ENCODE measurements around the gene WDR27.

The WDR27 gene

DNA sequence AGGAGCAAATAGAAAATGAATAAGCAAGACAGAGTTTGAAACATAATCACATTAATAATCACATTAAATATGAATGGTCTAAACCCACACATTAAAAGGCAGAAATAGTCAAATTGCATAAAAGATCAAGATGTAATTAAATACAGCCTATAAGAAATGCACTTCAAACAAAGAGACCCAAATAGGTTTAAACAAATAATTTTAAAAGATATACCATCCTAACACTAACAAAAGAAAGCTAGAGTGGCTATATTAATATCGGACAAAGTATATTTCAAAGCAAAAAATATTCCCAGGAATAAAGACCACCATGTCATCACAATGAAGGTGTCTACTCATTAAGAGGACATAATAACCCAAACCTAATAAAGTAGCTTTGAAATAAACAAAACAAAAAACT, 140.2 kb downstream of the WDR27 start:
- DNase-seq (ENCODE audit: low spot score): no peak

DNA sequence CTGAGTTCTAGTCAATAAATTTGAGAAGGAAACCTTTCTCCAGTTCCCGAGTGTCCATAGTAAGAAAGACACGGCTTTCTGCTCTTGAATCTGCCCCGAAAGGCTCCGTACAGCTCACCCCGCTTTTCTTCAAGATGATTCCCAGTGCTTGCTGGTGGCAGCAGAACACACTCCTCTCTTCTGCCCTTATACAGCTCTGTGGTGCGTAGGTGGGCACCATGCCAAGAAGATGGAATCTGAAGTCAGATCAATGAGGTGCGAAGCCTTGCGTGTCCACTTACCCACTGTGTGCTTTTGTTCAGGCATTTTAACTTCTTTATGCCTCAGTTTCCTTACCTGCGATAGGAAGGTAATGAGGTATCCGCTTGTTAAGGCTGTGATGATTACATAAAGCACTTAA, 142.2 kb downstream of the WDR27 start:
- DNase-seq (ENCODE audit: low spot score): no peak

DNA sequence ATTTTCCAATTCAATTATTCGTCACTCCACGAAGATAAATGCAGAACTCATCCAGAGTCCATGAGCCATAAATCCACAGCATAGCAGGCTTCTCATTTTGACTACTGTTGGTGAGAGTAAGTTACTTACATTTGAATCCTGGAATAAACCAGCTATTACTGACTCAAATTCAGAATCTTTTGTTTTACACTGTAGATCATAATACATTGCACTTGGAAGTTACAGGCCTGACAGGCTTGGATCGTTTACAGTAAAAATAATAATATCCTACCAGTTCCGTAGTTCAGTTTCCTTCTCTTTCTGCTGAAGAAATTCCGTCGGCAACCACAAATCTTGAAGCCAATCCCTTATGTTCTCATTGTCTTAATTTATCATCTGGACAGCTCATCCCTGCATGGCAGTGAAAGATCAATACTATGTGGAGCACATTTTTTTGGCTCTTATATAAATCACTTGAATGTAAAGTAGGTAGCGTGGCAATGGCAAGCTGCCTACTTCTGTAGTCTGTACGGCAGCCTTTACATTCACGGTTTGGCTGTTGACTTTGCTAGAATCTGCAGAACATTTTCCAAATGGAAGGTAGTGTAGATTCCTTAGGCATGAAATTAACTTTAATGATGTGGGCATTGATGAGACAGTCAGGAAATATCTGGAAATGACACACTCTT, 142.9 kb downstream of the WDR27 start:
- no peak for DNase-seq (ENCODE audit: low spot score)

DNA sequence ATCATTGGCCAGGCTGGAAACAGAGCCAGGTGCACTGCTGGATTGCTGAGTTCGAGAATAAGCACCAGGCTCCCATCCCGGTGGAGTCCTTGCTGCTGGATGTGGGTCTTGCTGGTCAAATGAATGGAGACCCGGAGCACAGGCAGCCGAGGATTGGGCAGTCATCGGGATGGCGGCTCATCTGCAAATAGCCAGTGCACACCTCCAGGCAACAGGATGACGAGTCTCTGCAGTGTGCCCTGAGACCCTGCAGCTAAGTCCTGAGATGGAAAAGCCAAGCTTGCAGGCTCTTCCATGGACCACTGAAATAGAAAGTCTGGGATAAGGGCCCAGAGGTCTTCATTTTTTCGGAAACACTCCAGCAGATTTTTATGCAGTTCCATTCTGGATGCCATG, 143.5 kb downstream of the WDR27 start:
- DNase-seq (ENCODE audit: low spot score): no peak

DNA sequence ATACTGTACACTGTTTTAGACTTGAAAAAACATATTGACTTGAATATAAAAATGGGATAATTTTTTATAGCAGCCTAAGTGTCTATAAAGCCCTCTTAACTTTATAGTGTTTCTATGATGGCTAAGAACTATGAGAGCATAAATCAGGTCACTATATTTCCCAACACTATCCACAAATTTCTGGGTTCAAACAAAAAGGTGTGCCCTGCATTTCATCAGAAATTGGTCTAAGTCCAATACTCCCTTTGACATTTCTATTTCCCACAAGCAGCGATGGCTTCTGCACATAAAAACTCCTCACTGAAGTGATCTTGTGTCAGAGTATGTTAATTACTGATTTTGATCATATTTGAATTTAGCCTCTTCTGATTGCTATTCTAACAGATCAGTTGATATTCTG, 143.9 kb downstream of the WDR27 start:
- no peak for DNase-seq (ENCODE audit: low spot score)

DNA sequence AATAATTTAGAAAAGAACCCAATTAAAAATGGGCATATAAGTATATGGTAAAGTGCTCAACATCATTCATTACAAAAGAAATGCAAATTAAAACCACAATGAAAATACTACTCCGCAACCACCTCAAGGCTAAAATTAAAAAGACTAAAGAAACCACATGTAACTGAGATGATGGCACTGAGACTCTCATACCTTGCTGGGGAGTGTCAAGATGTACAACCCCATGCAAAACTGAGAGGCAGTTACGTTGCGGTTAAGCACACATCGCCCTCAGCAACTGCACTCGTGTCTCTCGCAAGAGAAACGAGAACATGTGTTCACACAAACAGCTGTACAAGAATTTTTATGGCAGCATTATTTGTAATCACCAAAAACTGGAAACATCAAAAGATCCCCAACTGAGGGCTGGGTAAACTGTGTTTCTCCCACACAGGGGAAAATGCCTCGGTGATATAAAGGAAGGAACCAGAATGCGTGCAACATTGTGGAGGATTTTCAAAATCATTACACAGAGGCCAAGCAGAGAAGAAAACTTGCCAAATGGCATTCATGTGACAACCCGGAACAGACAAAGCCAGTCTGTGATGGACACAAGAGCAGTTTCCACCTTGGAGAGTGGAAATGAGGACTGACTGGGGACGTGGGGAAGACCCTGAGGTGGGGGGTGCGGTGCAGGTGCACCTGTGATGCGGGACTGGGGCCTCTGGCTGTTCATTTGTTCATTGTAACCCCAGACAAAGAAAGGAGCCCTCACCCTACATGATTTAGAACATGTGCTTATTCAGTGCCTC, 144.9 kb downstream of the WDR27 start:
- DNase-seq (ENCODE audit: low spot score): peak; percentile 45

DNA sequence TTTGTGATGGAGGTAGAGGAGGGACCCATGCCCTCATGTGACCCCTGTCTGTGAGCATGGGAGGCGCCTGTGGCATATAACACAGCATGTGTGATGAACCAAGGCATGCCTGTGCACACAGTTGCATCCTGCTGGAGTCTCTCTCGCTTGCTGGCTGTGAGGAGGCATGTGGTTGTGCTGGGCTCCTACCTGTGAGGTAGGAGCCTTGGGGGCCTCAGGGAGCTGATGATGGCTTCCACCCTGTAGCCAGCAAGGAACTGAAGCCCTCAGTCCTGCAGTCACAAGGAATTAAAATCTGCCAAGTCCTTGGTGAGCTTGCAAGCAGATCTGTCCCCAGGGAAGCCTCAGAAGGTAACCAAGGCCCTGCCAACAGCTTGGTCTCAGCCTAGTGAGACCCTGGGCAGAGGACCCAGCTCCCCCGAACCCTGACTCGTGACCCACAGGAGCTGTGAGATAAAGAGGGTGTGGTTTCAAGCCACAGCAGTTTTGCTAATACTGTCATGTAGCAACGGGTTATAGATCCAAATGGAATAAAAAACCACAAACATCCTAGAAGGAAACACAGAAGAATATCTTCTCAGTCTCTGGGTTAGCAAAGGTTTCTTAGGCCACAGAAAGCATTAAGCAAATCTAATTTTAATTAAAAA, 145.7 kb downstream of the WDR27 start:
- DNase-seq (ENCODE audit: low spot score): no peak

DNA sequence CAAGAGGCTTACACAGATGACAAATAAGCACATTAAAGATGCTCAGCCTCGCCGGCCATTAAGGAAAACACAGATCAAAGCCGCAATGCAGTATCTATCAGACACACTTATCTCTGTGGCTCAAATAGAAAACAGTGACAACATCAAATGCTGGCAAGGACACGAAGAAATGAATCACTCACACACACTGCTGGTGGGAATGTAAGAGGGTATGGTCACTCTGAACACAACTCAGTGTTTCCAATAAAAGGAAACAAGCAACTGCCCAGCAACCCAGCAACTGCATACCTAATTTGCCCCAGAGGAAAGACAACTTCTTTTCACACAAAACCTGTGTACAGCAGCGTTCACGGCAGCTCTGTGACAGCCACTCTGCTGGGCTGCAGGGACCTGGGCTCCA, 155.8 kb downstream of the WDR27 start:
- DNase-seq (ENCODE audit: low spot score): no peak

DNA sequence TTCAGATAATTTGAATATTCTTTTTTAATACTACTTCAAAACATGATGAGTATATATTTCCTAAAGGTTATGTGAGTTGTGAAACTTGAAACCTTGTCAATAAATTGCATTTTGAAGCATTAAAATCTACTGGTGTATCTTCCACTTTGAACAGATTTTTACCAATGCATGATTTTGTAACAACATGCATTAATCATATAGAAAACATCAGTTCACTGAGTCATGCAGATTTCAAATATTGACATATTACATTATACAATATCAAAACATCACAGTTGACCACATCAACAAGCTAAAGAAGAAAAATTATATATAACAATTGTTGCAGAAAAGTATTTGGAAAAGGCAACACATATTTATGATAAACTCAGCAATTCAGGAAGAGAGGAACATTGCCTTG, 158.1 kb downstream of the WDR27 start:
- no peak for DNase-seq (ENCODE audit: low spot score)

DNA sequence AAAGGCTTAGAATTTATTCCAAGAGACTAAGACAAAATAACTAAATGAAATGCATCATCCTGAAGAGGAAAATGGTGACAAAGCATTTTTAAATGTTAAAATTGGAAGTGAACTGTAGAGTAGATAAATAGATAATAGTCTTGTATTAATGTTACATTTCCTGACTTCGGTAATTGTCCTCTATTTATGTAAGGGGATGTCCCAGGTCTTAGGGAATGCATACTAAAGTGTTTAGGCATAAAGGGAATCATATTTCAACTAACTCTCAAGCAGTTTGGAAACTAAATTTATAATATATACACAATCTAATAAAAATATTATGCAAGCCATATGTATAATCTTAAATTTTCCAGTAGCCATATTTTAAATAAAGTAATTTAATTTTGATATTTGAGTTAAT, 159.3 kb downstream of the WDR27 start:
- no peak for DNase-seq (ENCODE audit: low spot score)

DNA sequence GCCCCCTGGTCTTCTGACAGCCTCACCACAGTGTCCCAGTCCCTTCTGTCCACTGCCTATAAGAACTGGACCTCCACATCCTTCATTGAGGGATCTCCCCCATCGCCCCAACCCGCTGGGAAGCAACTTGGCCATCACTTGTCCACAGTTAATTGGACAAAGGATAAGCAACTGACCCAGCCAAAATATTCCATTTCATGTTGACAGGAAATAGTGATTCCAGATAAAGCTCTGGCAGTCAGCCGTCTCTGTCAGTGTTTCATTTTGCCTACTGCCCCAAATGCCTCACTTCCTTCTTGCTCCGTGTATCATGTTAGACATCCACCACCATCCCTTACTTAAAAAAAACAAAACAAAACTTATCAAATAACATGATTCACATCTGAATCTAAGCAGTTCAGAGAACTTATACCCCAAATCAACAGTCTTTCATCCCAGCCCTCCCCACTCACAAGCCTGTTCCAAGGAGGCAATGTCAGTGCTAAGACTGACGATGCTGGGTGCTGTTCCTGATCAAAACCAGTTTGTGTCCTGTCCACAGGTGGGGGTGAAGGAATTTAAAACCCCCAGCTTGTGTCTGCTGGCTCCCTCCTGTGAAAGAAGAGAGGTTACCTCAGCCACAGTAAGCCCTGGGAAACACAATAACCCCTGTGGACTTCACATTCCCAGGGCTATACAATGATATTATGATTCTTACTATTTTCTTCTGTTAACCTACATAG, 162.5 kb downstream of the WDR27 start:
- no peak for DNase-seq (ENCODE audit: low spot score)

DNA sequence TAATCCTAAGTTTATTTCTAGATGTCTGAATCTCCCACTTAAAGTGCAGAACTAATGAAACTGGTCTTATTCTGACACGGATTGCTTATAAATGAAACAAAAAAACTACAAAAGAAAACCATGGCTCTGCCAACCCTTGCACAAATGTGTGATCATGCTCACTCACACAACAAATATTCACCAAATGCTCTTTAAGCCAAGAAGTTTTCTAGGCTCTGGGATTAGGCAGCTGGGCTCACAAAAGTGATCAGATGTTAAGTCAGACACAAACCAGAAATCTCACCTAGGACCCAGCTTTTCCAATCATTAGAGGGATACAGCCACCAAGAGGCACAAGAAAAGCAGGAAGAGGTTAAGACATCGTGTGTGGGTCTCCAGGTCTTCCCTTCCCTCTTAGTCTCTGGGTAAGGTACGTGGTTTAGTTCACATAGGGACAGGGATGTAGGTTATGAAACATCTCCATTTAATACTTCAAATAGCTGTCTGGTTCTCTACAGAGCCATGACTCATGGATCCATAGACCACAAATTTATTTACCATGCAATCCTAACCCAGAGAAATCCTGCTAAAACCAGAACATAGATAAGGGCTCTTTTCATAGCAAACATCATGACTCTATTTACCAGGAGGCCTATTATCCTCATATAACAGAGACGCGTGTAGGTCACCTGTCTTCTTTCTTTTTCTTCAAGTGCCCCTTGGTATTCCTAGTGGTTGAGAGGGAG, 165.2 kb downstream of the WDR27 start:
- no peak for DNase-seq (ENCODE audit: low spot score)

DNA sequence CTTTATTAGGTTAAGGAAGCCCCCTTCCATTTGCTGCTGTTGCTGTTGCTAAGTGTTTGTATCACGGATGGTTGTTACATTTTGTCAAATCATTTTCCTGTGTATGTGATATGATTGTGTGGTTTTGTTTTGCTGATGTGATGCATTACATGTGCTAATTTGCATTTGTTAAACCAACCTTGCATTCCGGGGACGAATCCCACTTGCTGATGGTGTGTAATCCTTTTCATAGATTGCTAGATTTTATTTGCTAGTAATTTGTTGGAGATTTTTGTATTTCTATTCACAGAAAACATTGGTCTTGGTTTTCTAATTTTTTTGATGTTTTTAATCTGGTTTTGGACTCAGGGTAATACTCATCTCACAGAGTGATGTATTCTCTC, 167.8 kb downstream of the WDR27 start:
- DNase-seq (ENCODE audit: low spot score): no peak

DNA sequence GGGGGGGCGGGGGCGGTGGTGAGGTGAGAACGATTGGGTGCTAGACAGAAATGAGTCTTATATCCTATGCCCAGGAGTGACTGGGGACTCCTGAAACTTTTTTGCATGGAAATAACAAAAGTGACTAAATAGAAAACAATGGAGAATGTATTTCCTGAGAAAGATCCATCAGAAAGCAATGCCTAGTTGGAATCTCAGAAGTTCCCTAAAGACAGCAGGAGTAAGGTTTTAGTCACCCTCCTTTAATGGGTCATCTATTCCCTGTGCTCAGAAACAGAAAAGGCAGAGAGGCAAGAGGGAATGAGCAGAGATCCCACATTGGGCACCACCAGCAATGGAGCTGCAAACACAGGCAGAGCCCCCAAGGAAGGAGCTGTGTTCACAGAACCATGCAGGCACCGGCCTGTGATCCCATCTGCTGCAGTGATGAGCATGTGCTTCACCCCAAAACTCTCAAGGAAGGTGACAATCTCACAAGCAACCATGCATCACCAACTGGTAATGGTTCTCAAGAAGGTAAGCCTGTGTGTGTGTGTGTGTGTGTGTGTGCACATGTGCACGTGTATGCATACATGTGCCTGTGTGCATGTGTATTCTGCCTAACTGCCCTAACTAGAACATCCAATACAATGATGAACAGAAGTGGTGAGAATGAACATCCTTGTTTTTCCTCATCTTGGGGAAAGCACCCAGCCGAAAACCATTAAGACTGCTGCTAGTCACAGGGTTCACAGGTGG, 168.4 kb downstream of the WDR27 start:
- no peak for DNase-seq (ENCODE audit: low spot score)

DNA sequence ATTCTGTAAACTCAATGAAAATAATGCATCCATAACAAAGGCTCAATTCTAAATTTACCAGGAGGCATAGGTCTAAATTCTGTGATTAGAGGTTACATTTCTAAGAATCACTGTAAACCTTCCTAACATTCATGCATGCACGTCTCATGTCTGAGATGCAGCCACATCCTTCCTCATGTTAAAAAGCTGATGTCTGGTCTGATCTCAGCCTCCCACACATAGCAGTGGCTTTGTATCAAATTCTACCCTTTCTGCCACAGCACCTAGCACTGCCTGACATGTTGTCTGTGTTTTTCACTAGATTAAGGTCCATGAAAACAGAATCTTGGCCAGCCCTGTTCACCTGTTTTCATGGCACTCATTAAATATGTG, 171.1 kb downstream of the WDR27 start:
- no peak for DNase-seq (ENCODE audit: low spot score)

DNA sequence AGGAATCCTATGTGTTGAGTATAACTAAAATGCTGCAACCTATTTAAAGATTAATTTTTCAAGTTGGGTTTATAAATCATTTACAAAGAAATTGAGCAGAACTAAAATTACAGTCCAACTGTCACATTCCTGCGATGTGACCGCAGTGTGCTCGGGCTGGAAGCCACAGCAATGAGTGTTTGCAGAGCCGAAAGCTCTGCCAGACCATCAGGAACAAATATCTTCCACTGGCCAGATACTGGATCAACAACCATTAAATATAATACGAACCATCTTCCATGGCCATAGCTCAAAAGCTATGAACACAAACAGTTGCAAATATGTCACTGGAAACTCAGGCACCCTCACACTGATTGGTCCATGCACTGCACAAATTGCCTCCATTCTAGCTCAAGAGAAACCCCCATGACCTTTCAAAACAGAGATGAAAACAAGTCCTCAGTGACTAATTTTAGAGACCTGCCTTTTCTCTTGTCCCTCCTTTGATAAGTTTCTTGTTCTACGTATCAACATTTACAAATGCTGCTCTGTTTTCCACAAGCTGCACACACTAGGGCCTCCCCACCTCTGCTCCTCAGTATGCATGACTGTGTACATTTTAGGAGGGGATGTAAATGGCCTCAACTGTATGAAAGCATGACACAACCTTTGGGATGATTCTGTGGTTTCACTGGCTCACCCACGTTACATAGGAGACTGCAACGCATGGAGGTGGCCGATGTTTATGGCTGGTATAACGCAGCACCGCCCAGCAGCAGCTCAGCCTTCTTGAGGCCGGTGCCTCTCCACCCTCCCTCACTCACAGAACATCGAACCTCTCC, 171.7 kb downstream of the WDR27 start:
- DNase-seq (ENCODE audit: low spot score): no peak

DNA sequence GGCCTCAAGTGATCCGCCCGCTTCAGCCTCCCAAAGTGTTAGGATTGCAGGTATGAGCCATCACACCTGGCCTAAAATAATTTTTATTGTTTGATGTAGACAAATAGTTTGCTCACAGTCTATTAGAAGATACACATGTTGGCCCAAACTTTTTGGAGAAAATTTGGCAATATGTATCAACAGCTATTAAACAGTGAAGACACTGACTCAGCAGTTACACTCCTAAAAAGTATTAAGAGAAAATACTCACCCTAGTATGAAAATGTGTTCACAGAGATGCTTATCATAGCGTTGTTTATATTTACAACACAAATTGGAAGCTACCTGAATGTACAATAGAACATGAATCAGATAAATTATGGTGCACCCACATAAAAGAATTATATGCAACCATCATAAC, 173.1 kb downstream of the WDR27 start:
- no peak for DNase-seq (ENCODE audit: low spot score)

DNA sequence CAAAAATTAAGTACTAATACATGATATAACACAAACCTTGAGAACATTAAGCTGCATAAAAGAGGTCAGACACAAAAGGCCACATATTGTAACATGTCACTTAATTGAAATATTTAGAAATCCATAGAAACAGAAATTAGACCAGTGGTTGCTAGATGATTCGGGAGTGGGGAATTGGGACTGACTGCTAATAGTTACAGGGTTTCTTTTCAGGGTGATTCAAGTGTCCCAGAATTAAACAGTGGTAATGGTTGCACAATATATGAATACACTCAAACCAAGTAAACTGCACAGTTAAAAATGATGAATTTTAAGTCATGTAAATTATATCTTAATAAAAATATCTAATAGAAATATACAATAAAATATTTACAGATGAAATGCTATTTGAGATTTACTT, 174.5 kb downstream of the WDR27 start:
- DNase-seq (ENCODE audit: low spot score): no peak

DNA sequence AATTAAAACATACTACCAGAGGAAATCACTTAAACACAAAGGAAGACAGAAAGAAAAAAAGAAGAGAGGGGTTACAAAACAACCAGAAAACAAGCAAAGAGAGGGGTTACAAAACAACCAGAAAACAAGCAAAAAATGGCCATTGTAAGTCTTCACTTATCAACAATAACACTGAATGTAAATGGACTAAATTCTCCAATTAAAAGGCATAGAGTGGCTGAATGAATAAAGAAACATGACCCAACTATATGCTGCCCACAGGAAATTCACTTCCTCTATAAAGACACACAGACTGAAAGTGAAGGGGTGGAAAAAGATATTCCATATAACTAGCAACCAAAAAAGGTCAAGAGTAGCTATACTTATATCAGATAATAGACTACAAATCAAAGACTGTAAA, 180.0 kb downstream of the WDR27 start:
- DNase-seq (ENCODE audit: low spot score): no peak

DNA sequence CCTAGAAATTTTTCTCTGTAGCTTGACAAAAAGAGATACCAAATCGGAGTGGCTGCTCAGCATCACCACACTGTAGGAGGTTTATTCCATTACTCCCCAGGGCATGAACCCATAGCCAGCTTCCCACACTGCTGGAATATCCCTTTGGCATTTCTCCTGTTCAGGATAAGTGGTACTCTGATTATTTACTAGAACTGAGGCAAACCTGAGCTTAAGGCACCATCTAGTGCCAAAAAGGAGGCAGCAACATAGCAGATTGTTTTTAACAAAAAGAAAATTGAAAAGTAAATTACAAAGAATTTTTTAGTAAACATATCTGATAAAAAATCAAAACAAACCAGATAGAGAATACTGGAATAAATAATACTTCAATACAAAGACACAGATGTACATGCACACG, 181.7 kb downstream of the WDR27 start:
- no peak for DNase-seq (ENCODE audit: low spot score)

DNA sequence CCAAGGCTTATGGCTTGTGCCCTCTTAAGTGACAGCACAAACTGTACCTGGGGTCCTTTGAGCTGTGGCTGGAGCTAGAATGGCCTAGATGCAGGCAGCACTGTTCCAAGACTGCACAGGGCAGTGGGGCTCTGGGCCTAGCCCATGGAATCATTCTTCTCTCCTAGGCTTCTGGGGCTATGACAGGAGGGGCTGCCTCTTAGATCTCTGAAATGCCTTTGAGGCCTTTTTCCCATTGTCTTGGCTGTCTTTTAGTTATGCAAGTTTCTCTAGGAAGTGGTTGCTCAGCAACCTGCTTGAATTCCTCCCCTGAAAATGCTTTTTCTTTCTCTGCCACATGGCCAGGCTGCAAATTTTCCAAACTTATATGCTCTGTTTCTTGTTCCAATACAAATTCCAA, 183.4 kb downstream of the WDR27 start:
- DNase-seq (ENCODE audit: low spot score): no peak

Data from pons (tissue), 1 donor.